ENCODE results near the gene MAPKAPK2. TPM values are rescaled to one million over a fixed set of nuclear protein-coding genes. Genes with fewer than 3 reads are reported as not detected.

Gene MAPKAPK2
- polyA plus RNA-seq, 3 donors, result 1.6 to 56.9 (median 2.2) TPM

- Histone ChIP-seq H3K79me2 (ENCODE audit: insufficient read depth, low read length) (peaks cover 5% of the 10 kb centered on the region), H3K4me2 (replicated peaks; ENCODE audit: extremely low read depth, low read length, poor library complexity, severe bottlenecking) (peak within 1 kb of the TSS; percentile 76), H3K27me3 (ENCODE audit: control insufficient read depth in 2 of 2, insufficient read depth in 2 of 2, low read length in 2 of 2) (no peaks in the 10 kb centered on the region), H3K4me3 (replicated peaks in 1 of 3; ENCODE audit: low read depth in 2 of 3, low read length in 3 of 3) (peak within 1 kb of the TSS; percentile 26 to 70 (median 28)), H3K36me3 (replicated peaks in 1 of 2; ENCODE audit: control insufficient read depth in 1 of 2, insufficient read depth in 2 of 2, low read length in 2 of 2) (peaks cover 0 to 14% of the 10 kb centered on the region in 2 donors), H3K27ac (ENCODE audit: low read depth in 1 of 2, low read length in 2 of 2) (peak within 1 kb of the TSS; percentile 44 to 94), H3K4me1 (ENCODE audit: control insufficient read depth in 1 of 2, insufficient read depth in 2 of 2, low read length in 2 of 2) (peaks cover 73 to 88% of the 10 kb centered on the region in 2 donors), H2AFZ (ENCODE audit: insufficient read depth, low read depth, low read length, poor library complexity, severe bottlenecking) (no peak within 1 kb of the TSS), H3K9me3 (replicated peaks in 1 of 2; ENCODE audit: control insufficient read depth in 1 of 2, insufficient read depth in 1 of 2, low read length in 2 of 2) (no peaks in the 10 kb centered on the region), H4K20me1 (ENCODE audit: insufficient read depth, low read length) (no peaks in the 10 kb centered on the region), H3K9ac (ENCODE audit: insufficient read depth, low read length, poor library complexity, severe bottlenecking) (peak within 1 kb of the TSS; percentile 72)
- Mint-ChIP-seq H3K4me3 (peak within 1 kb of the TSS; percentile 73 to 84), H3K27me3 (ENCODE audit: low read depth in 3 of 3) (peaks cover 0 to 7% (median 3%) of the 10 kb centered on the region in 3 donors), H3K27ac (peak within 1 kb of the TSS; percentile 91 to 96 (median 95)), H3K4me1 (peaks cover 82% of the 10 kb centered on the region), H3K9me3 (no peaks in the 10 kb centered on the region), H3K36me3 (peaks cover 21 to 25% of the 10 kb centered on the region in 2 donors)
- DNase-seq, result peak in 2 of 3 donors; percentile 65 to 69
- 0% methylated on average over 1 of the region's 8 CpGs for WGBS (ENCODE audit: insufficient coverage)
- intact Hi-C loops (cut with micrococcal nuclease), result loop anchor here in 1 of 2 donors (5.0 to 10.0 kb wide), 2 partner anchors 35 to 62 kb away; no protein-coding TSS in a partner anchor
- TF ChIP-seq, protein P1, sequence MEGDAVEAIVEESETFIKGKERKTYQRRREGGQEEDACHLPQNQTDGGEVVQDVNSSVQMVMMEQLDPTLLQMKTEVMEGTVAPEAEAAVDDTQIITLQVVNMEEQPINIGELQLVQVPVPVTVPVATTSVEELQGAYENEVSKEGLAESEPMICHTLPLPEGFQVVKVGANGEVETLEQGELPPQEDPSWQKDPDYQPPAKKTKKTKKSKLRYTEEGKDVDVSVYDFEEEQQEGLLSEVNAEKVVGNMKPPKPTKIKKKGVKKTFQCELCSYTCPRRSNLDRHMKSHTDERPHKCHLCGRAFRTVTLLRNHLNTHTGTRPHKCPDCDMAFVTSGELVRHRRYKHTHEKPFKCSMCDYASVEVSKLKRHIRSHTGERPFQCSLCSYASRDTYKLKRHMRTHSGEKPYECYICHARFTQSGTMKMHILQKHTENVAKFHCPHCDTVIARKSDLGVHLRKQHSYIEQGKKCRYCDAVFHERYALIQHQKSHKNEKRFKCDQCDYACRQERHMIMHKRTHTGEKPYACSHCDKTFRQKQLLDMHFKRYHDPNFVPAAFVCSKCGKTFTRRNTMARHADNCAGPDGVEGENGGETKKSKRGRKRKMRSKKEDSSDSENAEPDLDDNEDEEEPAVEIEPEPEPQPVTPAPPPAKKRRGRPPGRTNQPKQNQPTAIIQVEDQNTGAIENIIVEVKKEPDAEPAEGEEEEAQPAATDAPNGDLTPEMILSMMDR (IDR thresholded peaks at IDR 0.05), result no peak
Measured at GRCh38 chr1:206772243-206772937, 87.7 kb downstream of the MAPKAPK2 start, which contains the start of gene IL10. Gene IL10, minus strand, starts transcription at chr1:206772494. Its CDS starts 59 bp downstream, at chr1:206772435.

DNA sequence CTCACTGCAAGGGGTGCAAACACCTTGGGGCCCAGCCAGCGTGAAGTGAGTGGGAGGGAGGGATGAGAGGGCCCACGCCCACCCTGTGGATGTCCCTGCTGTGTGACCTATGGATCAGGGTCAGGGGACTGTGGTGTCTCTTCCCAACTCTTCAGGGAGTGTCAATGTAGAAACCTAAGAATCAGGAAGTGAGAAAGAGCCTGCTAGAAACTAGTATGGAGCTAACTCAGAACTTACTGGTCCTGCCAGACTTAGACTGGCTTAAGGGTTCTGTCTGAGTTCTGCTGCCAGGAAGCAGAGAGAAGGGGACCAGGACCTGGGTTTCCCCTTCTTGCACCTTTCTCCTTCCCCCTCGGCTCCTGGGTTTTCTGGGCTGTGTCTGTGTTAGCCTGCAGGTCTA is 89.4 kb downstream of the MAPKAPK2 start:
- TF ChIP-seq, protein P1 (IDR thresholded peaks at IDR 0.05), result no peak
- Histone ChIP-seq H3K79me2 (ENCODE audit: insufficient read depth, low read length) (peaks cover 5% of the 10 kb centered on the region), H3K4me1 (ENCODE audit: control insufficient read depth in 1 of 2, insufficient read depth in 2 of 2, low read length in 2 of 2) (peaks cover 81 to 85% of the 10 kb centered on the region in 2 donors), H3K9me3 (replicated peaks in 1 of 2; ENCODE audit: control insufficient read depth in 1 of 2, insufficient read depth in 1 of 2, low read length in 2 of 2) (no peaks in the 10 kb centered on the region), H3K9ac (ENCODE audit: insufficient read depth, low read length, poor library complexity, severe bottlenecking) (peak overlapping the region; percentile 1), H3K27me3 (ENCODE audit: control insufficient read depth in 2 of 2, insufficient read depth in 2 of 2, low read length in 2 of 2) (no peaks in the 10 kb centered on the region), H3K27ac (ENCODE audit: low read depth in 1 of 2, low read length in 2 of 2) (peak overlapping the region; percentile 1 to 62), H2AFZ (ENCODE audit: insufficient read depth, low read depth, low read length, poor library complexity, severe bottlenecking) (no peak overlapping the region), H3K4me3 (replicated peaks in 1 of 3; ENCODE audit: low read depth in 2 of 3, low read length in 3 of 3) (peak overlapping the region in 1 of 3 experiments; percentile 70), H4K20me1 (ENCODE audit: insufficient read depth, low read length) (no peaks in the 10 kb centered on the region), H3K36me3 (replicated peaks in 1 of 2; ENCODE audit: control insufficient read depth in 1 of 2, insufficient read depth in 2 of 2, low read length in 2 of 2) (peaks cover 0 to 1% of the 10 kb centered on the region in 2 donors), H3K4me2 (replicated peaks; ENCODE audit: extremely low read depth, low read length, poor library complexity, severe bottlenecking) (peak overlapping the region; percentile 37)
- WGBS (ENCODE audit: insufficient coverage), result 18% methylated on average over 2 of the region's 3 CpGs
- Mint-ChIP-seq H3K27me3 (ENCODE audit: low read depth in 3 of 3) (peaks cover 0 to 7% (median under 1%) of the 10 kb centered on the region in 3 donors), H3K27ac (peak overlapping the region in 6 of 7 donors; percentile 56 to 96 (median 72)), H3K9me3 (no peaks in the 10 kb centered on the region), H3K4me1 (peaks cover 75% of the 10 kb centered on the region), H3K36me3 (peaks cover 8 to 10% of the 10 kb centered on the region in 2 donors), H3K4me3 (peak overlapping the region; percentile 6 to 49)
- DNase-seq, result peak in 2 of 3 donors; percentile 53 to 68
- intact Hi-C loops (cut with micrococcal nuclease), result loop anchor here in 1 of 2 donors (5.0 to 10.0 kb wide), 2 partner anchors 37 to 61 kb away; no protein-coding TSS in a partner anchor

Measured in CD14-positive monocyte (primary cell).